GM18526 (cell line): ENCODE results near the gene EID3.

Experiments used
- POLR2A ChIP-seq: IDR thresholded peaks from 3 replicates; pipeline ENCODE4 v1.6.1; 2011; ENCODE audit not compliant: insufficient read length; ENCODE audit errors: extremely low read depth

EID3 gene

DNA sequence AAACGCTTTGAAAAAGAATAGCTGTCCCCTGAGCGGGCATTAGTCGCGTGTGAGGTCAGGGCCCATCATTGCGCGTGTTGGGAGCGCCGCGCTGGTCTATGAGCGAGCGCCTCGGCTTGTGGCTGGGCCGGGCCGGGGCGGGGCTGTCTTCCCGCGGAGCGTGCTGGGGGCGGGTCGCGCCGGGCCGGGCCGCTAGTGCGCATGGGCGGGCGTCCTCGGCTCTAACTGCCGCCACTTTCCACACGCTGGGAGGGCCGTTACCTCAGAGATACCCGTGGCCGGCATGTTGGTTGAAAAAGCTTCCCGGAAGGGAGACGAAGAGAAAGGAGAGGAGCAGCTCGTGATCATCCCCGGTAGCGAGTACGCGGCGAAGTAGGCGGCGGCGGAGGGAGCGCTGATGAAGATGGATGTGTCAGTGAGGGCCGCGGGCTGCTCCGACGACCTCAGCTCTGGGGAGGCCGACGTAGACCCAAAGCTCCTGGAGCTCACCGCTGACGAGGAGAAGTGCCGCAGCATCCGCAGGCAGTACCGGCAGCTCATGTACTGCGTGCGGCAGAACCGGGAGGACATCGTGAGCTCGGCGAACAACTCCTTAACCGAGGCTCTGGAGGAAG lies at the start of gene EID3:
Gene EID3 (plus strand): TSS at position 202 of the 614 bp plus-strand sequence. CDS start 196 bp downstream, at position 398.
- peak; percentile 29 for TF ChIP-seq POLR2A

- TF ChIP-seq POLR2A = no peak
Measured at GRCh38 chr12:104257913-104258472, 45.5 kb upstream of the EID3 start.

DNA sequence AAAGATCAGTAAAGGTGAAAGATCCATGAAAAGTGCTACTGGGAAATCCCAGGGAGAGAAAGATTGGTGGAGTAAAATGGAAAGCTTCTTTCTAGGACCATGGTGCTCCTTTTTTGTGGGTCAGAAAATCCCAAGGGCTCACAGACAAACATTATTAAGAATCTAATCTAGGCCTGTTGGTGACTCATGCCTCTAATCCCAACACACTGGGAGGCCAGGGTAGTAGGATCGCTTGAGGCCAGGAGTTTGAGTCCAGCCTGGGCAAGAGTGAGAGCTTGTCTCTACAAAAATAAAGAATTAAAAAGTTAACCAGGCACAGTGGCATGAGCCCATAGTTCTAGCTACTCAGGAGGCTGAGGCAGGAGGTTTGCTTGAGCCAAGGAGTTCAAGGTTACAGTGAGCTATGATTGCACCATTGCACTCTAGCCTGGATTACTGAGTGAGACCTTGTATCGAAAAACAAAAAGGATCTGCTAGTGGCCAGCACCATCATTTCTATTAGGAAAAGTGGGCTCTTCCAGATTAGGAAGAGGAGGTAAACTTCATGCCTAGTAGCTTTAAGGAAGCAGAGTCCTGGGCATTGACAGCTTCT lies 45.0 kb upstream of the EID3 start:
- TF ChIP-seq POLR2A = no peak

DNA sequence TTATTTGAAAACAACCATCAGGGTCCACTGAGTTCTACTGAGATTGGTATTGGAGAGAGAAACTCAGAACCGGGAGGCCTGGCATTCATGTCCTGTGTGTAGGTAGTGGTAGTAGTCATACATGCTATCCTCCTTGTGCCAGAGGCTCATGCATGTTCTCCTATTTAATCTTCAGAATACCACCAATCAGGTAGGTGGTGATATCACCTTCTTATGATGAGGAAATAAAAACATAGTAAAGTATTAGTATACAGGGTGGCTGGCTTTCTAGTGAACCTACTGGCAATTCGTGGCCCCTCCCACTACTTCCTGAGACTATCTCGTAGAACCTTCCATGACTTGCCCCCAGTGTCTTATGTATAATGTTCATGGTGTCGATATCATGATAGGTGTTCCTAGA lies 40.5 kb upstream of the EID3 start:
- no peak for TF ChIP-seq POLR2A

DNA sequence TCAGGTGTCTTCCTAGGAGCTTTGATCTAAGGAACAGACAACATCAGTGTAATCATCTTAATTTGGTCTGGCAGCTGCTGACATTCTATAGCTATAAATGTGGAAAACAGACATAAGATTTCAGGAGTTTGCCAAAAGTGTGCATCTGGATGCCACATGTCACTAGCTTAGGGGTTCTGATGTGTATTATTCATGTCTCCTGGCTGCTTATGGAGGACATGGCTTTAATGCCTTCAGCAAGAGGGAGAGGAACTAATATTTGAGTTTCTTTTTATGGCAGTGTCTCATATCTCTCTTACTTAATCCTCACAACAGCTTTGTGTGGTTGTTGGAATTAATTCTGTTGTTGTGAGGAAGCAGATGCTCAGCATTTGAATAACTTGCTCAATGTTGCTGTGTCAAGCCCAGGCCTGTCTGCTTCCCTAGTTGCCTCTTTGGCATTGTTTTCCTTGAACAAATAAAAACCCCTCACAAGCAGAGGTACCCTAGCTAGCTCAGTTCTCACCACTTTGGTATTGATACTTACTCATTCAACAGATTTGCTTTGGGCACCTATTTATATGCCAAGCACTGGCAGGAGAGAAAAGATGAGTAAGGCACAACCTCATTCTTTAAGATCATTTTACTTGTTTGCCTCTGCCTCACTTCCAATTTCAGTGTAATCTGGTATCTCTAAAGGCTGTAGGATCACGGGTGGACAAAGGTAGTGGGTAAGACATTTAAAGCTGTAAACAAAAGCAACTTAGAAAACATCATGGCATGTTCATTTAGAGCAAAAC lies 39.8 kb upstream of the EID3 start:
- TF ChIP-seq POLR2A = no peak

- TF ChIP-seq POLR2A = no peak
Measured at GRCh38 chr12:104272938-104273337, 30.6 kb upstream of the EID3 start.

GRCh38 chr12:104273503-104273902 lies 30.0 kb upstream of the EID3 start:
- TF ChIP-seq POLR2A = no peak

GRCh38 chr12:104274811-104275210 lies 28.7 kb upstream of the EID3 start:
- TF ChIP-seq POLR2A = no peak

- no peak for TF ChIP-seq POLR2A
Measured at GRCh38 chr12:104275689-104276088, 27.9 kb upstream of the EID3 start.

DNA sequence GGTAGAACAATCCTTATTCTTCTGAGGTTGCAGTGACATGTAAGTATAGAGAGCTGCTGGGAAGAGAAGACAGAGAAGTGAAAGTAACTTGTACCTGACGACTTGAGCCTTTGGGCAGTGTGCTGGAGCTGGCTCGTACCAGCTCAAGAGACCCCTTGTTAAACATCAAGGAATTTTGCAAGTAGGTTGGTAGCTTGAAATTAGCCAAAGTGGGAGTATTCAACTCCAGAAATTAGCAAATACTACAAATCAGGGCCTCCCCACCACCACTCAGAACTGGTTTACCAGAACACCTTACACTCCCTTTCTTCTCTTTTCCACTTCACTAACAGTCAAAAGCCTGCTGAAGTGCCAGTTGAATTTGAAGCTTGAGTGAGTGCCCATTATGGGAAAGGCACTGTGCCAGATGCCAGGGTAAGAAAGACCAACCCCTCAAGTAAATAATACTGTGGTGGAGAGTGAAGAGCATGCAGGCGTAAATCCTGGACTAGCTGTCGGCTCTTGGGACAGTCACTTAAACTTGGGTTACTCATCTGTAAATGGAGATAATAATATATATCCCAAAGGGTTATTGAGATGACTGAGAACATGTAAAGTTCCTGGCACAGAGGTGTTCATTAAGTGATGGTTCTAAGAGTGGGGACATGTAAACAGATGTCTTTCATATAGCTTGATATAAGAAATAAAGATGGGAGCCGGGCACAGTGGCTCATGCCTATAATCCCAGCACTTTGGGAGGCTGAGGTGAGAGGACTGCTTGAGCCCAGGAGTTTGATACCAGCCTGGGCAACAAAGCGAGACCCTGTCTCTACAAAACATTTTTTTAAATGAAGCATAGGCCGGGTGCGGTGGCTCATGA lies 27.0 kb upstream of the EID3 start:
- no peak for TF ChIP-seq POLR2A

- no peak for TF ChIP-seq POLR2A
Measured at GRCh38 chr12:104279164-104279563, 24.4 kb upstream of the EID3 start.

DNA sequence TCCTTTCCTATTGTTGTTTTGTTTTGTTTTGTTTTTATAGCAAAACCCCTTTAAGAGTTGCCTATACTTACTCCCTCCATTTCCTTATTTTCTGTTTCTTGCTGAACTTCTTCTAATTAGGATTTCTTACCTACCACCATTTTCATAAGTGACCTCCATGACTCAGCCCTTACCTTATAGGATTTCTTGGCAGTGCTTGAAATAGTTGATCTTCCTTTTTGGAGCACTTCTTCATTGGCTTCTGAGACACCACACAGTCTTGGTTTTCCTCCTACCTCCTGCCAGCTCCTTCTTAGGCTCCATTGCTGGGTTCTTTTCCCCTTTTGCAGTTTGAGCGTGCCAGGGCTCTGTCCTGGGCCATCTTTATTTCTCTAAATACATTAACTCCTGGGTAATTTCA lies 23.4 kb upstream of the EID3 start:
- TF ChIP-seq POLR2A = no peak

- no peak for TF ChIP-seq POLR2A
Measured at GRCh38 chr12:104280717-104281458, 22.7 kb upstream of the EID3 start.

DNA sequence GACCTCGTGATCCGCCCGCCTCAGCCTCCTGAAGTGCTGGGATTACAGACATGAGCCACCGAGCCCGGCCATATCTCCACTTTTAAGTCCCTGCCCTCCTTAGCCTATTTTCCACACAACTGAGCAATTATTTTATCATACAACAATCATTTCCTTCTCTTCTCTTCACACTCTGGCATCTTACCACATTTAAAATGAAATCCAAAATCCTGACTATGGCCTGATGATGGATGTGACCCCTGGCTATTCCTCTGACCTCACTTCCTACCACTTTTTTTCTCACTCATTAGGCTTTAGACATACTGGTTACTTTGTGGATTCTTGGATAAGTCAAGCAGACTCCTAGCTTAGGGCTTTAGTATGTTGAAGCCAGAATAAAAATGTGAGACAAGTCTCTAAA lies 21.9 kb upstream of the EID3 start:
- TF ChIP-seq POLR2A = no peak
